HG02588 (cell line): ENCODE measurements around the gene UBB.
"Not testable (repeated sequence)": the region's sequence is repeated elsewhere in the genome, so short reads cannot be mapped to it uniquely, and the experiment has no call there.

Experiments used
- ATAC-seq: cut with Tn5 transposase; IDR thresholded peaks from one replicate; pipeline ENCODE4 v1.9.1; 2021; ENCODE audit warnings: mild to moderate bottlenecking, moderate library complexity; ENCODE audit not compliant: unreplicated experiment

The UBB gene

DNA sequence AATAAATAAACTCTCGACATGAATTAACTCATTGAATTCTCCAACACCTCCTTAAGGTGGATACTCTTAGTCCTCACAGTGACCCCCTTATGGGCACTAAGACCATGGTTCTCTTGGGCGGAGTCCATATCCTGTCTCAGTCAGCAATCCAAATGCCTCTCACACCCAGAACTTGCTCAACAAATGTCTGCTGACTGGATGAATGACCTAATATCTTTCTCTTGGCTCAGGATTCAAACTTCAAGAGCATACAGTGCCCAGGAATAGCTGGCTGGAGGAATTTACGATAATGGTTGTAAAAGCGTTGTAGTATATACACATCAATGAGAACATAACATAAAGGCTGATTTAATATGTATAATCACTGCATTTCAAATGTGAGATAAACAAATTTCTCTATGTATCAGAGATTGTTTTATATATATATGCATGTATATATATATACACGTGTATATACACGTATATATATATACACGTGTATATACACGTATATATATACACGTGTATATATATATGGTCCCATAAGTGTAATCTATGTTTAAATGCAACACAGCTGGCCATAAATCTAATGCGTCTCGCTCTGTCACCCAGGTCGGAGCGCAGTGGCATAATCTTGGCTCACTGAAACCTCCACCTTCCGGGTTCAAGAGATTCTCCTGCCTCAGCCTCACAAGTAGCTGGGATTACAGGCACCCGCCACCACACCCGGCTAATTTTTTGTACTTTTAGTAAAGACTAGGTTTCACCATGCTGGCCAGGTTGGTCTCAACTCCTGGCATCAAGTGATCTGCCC, 6.5 kb upstream of the UBB start:
- ATAC-seq = no peak

DNA sequence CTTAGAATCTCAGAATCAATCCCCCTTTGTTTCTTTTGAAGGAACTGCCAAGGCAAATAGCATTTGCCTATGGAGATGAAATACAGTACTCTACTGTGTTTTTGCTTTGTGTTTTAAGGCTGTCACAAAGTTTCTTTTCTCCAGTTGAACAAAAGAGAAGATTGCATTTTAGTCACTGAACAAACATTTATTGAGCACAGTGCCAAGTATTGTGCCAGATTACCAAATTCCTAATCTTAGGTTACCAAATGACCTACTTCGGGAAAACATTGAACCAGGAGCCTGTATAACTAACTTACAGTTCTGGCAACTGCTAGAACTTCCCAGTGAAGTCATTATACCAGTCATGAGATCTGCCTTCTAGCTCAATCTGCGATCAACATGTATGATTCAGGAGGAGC, 3.0 kb upstream of the UBB start:
- no peak for ATAC-seq

DNA sequence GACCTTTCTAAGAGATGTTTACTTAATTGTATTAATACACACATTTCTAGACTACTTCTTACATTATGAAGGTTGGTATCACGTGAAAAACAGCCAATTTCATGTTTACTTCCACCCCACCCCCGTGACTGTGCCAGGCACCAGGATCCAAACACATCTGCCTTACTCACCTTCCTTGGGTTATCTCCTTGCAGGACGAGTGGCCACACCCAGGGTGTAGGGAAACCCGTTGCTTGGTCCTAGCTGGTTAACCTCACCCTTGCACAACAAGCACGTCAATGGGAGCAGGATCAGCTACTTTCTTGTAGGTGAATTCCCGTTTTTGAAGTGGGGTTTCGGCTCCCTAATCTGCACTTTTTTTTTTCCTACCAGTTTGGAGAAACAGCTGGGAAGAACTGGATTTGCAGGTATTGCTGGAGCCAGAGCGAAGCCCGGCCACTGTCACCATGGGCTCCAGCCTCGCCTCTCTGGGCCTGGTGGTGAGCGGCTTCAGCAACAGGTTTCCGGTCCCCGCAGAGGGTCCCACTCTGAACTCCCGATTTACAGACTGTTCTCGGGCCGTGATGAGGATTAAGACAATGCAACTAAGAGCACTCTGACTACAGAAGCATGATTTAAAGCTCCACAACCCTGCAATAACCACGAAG, 2.1 kb upstream of the UBB start:
- ATAC-seq = no peak

DNA sequence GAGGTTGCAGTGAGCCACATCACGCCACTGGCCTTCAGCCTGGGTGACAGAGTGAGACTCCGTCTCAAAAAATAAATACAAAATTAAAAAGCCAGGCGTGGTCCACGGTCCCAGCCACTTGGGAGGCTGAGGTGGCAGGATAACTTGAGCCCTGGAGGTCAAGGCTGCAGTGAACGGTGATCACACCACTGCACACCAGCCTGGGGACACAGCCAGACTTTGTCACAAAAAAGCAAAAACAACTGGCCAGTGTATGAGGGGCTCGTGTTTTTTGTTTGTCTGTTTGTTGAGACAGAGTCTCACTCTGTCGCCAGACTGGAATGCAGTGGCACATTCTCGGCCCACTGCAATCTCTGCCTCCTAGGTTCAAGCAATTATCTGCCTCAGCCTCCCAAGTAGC, 1.2 kb upstream of the UBB start:
- ATAC-seq = no peak

DNA sequence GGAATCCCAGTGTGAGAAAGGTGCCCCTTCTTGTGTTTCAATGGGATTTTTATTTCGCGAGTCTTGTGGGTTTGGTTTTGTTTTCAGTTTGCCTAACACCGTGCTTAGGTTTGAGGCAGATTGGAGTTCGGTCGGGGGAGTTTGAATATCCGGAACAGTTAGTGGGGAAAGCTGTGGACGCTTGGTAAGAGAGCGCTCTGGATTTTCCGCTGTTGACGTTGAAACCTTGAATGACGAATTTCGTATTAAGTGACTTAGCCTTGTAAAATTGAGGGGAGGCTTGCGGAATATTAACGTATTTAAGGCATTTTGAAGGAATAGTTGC, 567 bp downstream of the UBB start:
- ATAC-seq = no peak

DNA sequence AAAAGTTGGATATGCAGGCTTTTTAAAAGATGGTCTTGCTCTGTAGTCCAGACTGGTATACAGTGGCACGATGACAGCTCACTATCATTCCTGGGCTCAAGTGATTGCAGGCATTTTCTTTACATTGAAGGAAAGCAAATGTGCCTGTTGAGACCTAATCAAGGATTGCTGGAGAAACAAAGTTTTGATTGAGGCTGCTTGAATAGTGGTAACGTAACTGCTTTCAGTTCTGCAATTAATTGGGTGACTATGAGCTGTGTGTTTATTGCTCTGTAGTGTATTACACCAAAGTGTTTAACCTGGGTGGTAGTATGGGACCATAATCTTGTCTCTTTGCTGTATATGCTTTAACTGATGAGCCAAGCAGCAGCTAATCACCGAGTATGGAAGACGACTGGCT, 2.3 kb downstream of the UBB start:
- ATAC-seq = no peak

DNA sequence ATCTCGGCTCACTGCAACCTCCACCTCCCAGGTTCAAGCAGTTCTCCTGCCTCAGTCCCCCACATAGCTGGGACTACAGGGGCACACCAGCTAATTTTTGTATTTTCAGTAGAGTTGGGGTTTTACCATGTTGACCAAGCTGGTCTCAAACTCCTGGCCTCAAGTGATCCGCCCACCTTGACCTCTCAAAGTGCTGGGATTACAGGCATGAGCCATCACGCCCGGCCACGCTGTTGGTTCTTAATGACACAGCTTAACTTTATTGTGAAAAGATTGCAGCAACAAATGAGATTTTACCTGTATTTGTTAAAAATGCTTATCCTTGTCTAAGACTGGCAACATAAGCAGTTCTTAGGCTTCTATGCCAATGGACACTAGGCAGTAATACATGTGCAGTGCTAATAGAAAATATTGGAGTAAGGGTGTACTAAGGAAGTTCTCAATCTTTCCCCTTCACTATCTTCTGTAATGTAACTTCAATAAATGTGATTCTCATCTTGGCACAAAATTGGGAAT, 2.9 kb downstream of the UBB start:
- no peak for ATAC-seq

- no peak for ATAC-seq
Observed at GRCh38 chr17:16384557-16384956, 3.7 kb downstream of the UBB start.

DNA sequence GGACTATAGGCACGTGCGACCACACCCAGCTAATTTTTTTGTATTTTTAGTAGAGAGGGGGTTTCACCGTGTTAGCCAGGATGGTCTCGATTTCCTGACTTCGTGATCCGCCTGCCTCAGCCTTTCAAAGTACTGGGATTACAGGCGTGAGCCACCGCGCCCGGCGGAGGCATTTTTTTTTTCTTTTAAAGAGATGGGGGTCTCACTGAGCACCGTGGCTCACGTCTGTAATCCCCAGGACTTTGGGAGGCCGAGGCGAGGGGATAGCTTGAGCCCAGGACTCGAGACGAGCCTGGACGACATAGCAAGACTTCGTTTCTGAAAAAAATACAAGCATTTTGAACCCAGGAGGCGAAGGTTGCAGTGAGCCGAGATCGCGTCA, 5.2 kb downstream of the UBB start:
- ATAC-seq = not testable (repeated sequence)

DNA sequence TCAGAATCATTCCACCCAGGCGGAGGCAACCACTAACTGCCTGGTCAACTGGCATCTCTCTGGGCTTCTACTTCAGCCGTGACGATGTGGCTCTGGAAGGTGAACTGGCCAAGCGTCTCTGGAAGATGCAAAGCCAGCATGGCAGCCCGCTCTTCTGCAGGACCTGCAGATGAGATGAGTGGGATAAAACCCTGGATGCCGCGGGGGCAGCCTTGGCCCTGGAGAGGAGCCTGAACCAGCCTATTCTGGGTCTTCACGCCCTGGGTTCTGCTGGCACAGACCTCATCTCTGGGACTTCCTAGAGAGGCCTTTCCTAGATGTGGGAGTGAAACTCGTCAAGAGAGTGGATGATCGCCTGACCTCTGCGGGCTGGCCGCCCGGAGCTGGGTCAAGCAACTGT, 10.6 kb downstream of the UBB start:
- no peak for ATAC-seq

GRCh38 chr17:16392491-16392890, 11.6 kb downstream of the UBB start:
- not testable (repeated sequence) for ATAC-seq

DNA sequence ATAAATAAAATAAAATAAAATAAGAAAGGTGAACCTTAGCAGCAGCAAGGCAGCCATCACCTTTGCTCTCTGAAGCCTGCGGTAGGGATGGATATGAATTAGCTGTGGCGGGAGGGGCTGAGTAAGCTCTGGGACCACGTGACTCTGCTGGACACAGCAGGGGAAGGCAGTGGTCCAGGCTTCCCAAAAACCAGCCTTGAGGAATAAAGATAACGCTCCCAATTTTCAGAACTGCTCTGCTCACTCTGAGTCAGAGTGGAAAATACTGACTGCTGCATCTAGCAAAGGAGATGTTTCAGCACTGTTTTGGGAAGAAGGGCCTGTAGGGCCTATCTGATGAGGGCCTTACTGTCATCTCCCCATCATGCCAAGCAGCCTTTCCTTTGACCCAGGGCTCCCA, 15.0 kb downstream of the UBB start:
- ATAC-seq = not testable (repeated sequence)

DNA sequence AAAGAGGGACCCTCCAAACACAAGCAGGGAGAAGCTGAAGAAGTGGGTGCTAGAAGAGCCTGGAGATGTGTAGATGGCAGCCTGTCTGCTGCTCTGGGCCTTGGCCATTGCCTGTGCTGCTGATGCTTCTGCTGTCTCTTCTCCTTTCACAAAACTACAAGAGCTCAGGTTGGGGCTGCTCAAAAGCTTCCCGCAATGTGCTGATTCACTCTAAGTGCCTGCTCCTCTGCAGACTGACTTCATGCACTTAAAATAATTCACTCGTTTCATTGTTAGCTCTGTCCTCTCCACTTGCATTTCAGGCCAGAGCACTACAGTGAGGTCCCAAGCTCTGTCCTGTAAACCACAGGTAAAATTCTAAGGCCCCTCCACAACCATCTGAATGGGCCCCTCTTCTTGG, 15.8 kb downstream of the UBB start:
- ATAC-seq = not testable (repeated sequence)

GRCh38 chr17:16398270-16399267, 17.7 kb downstream of the UBB start:
- peak; percentile 51 for ATAC-seq

- ATAC-seq = not testable (repeated sequence)
Observed at GRCh38 chr17:16403847-16404246, 23.0 kb downstream of the UBB start.

- no peak for ATAC-seq
Observed at GRCh38 chr17:16406742-16407674, 26.1 kb downstream of the UBB start.

DNA sequence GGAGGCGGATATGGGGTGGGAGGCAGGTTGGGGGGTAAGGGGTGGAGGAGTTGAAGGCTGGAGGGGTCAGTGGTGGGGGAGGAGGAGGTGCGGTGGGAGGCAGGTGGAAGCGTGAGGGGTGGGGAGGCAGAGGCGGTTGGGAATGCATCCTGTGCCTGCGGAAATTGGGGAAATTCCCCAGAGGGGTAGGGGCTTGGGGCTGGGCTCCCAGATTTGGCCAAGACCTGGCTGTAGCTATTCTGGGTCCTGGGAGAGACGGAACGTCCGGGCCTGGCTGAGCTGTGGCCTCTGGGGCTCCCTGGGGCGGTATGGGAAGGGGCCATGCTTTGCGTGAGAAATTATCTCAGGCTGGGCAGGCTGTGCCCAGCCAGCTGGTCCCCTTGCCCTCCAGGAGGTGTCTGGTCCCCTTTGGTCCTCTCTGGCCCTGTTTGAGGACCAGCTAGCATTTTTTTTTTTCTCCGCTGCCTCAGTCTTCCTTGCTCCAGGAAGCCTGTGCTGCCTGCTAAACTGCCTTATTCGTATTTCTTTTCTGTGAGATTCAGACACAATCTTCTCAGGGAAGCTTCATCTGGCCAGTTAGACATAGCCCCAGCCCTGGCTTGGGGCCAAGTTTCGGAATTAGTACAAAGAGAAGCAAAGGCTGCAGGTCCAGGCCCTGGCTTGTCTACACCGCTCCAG, 27.2 kb downstream of the UBB start:
- ATAC-seq = peak; percentile 79

- ATAC-seq = peak; percentile 35
Observed at GRCh38 chr17:16415031-16415924, 34.4 kb downstream of the UBB start, which contains the start of gene TRPV2. TRPV2 (plus strand) TSS chr17:16415571; CDS start chr17:16417669, 2,098 bp downstream.

- ATAC-seq = no peak
Observed at GRCh38 chr17:16417399-16417798, 36.5 kb downstream of the UBB start.
